A673 (cell line): Measurements from ENCODE around the gene MAST1.

Experiments
- CTCF ChIP-seq: fragments of 300-800, 200-600 bp; sonication (generic); conservative IDR thresholded peaks from 2 replicates; pipeline ENCODE4 v1.5.1; 2017; ENCODE audit warnings: low read depth, mild to moderate bottlenecking, antibody characterized with exemption, low read length, moderate library complexity, mixed read lengths
- EZH2 ChIP-seq: fragments of 200-600 bp; sonication (generic); IDR thresholded peaks from 2 replicates; pipeline ENCODE4 v1.6.1; 2017; ENCODE audit warnings: borderline replicate concordance, low read depth, mild to moderate bottlenecking, mixed read lengths, antibody characterized with exemption, low read length; ENCODE audit not compliant: poor library complexity, severe bottlenecking

- no peak for TF ChIP-seq CTCF
- no peak for TF ChIP-seq EZH2
Measured at GRCh38 chr19:12856653-12857052, 18.3 kb downstream of the MAST1 start.
